Brain microvascular endothelial cell (primary cell): ENCODE data around the gene PMP22.
A peak's percentile ranks its signal among the peaks of the same experiment; 100 is the strongest.

ENCODE experiments used
- DNase-seq: peaks from one replicate; pipeline ENCODE4 v3.0.0-alpha.2; 2020
- H3K27ac ChIP-seq: fragments of 250-450 bp; sonication (Bioruptor Pico); 2 replicates; pipeline ENCODE4 v1.5.1; 2020; ENCODE audit warnings: mild to moderate bottlenecking, moderate library complexity
- H3K27me3 ChIP-seq: fragments of 250-450 bp; sonication (Bioruptor Pico); replicated peaks from 2 replicates; pipeline ENCODE4 v1.5.1; 2020; ENCODE audit warnings: mild to moderate bottlenecking
- H3K36me3 ChIP-seq: fragments of 250-450 bp; sonication (Bioruptor Pico); replicated peaks from 2 replicates; pipeline ENCODE4 v1.5.1; 2020; ENCODE audit warnings: mild to moderate bottlenecking
- H3K4me3 ChIP-seq: 2 replicates; pipeline ENCODE4 v1.5.1; 2011; ENCODE audit warnings: low read depth, mild to moderate bottlenecking, control low read depth, low read length, moderate library complexity
- in situ Hi-C: cut with HindIII; loops from 2 replicates; pipeline ENCODE4 v1.10.0; 2017; ENCODE audit warnings: low sequenced_read_pairs, low pct_ligation_motif_present
- TF ChIP-seq, protein P1 (sequence below): IDR thresholded peaks from 2 replicates; pipeline ENCODE4 v1.5.1; 2011; ENCODE audit warnings: low read depth, mild to moderate bottlenecking, moderate library complexity, low read length, control low read depth, inconsistent platforms; ENCODE audit errors: missing control alignments

PMP22 gene

GRCh38 chr17:15257258-15257788, 7.8 kb downstream of the PMP22 start:
- no peak overlapping the region for H3K27ac ChIP-seq
- H3K27me3 ChIP-seq = no peaks in the 10 kb centered on the region
- in situ Hi-C loops = no loop called here
- H3K36me3 ChIP-seq = no peaks in the 10 kb centered on the region
- peak; percentile 64 for DNase-seq
- TF ChIP-seq, protein P1, sequence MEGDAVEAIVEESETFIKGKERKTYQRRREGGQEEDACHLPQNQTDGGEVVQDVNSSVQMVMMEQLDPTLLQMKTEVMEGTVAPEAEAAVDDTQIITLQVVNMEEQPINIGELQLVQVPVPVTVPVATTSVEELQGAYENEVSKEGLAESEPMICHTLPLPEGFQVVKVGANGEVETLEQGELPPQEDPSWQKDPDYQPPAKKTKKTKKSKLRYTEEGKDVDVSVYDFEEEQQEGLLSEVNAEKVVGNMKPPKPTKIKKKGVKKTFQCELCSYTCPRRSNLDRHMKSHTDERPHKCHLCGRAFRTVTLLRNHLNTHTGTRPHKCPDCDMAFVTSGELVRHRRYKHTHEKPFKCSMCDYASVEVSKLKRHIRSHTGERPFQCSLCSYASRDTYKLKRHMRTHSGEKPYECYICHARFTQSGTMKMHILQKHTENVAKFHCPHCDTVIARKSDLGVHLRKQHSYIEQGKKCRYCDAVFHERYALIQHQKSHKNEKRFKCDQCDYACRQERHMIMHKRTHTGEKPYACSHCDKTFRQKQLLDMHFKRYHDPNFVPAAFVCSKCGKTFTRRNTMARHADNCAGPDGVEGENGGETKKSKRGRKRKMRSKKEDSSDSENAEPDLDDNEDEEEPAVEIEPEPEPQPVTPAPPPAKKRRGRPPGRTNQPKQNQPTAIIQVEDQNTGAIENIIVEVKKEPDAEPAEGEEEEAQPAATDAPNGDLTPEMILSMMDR = peak; percentile 92
- no peak overlapping the region for H3K4me3 ChIP-seq

GRCh38 chr17:15256689-15257088, 8.4 kb downstream of the PMP22 start:
- TF ChIP-seq, protein P1 = no peak
- in situ Hi-C loops = no loop called here
- no peak for DNase-seq
- Histone ChIP-seq H3K36me3 (peaks cover 3% of the 10 kb centered on the region), H3K27ac (no peak overlapping the region), H3K27me3 (no peaks in the 10 kb centered on the region), H3K4me3 (no peak overlapping the region)

DNA sequence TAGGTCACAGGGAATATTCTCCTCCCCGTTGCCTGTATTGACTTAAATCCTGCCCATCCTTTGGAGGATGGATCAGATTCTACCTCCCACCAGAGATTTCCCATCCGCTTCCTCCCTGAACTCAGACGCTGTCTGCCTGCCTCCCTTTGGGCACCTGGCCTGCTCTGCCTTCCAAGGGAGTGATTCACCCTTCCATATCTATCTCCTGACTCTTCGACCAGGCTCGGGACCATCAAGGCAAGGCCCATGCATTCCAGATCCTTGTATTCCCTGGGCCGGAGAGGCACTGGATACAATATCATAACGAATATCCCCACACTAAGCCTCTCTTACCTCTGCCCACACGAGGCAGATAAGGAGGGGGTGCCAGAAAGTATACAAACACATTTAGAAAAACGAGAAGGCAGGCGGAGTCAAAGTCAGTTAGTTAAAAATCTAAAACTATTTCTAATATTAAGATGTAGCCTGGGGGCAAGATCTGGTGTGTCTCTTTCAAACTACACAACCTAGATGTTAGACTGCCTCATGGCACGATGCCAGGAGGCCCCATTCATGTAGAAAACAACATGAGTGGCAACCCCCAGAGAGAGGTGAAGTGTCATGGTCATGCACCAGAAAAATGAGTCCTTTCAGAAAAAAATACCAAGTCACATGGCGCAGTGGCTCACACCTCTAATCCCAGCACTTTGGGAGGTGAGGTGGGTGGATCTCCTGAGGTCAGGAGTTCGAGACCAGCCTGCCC, 9.2 kb downstream of the PMP22 start:
- Histone ChIP-seq H3K4me3 (no peak overlapping the region), H3K36me3 (peaks cover 4% of the 10 kb centered on the region), H3K27me3 (no peaks in the 10 kb centered on the region), H3K27ac (no peak overlapping the region)
- in situ Hi-C loops = no loop called here
- TF ChIP-seq, protein P1 = no peak
- DNase-seq = no peak

- in situ Hi-C loops = no loop called here
- Histone ChIP-seq H3K4me3 (no peak overlapping the region), H3K27me3 (no peaks in the 10 kb centered on the region), H3K36me3 (peaks cover 4% of the 10 kb centered on the region), H3K27ac (no peak overlapping the region)
- TF ChIP-seq, protein P1 = no peak
- DNase-seq = no peak
Observed at GRCh38 chr17:15250135-15250860, 14.8 kb downstream of the PMP22 start.

DNA sequence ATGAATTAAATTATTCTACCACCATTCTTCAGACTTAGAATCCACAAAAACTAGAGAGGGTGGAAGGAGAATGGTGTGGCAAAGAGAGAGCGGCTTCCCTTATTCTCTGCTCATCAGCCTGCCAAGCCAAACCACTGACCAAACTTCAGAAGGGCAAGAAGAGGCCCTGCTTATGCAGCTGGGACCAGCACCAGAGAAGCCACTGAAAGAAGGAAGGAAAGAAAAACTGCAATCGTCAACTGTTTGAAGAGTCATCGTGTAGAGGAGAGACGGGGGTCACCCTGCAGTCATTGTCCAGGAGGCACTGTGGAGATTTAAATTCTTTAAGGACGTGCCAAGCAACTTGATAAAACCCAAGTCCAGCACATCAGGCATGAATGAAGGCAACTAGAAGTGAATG, 15.6 kb downstream of the PMP22 start:
- Histone ChIP-seq H3K4me3 (no peak overlapping the region), H3K27ac (no peak overlapping the region), H3K27me3 (no peaks in the 10 kb centered on the region), H3K36me3 (peaks cover 4% of the 10 kb centered on the region)
- TF ChIP-seq, protein P1 = no peak
- in situ Hi-C loops = no loop called here
- DNase-seq = no peak
